Endodermal cell (in vitro differentiated cells): ENCODE measurements around the gene ASTN1. TPM values are rescaled to one million over a fixed set of nuclear protein-coding genes. Genes with fewer than 3 reads are reported as not detected.

Experiments used
- DNase-seq: peaks from one replicate; pipeline ENCODE4 v3.0.0-alpha.2; 2017
- H3K27ac ChIP-seq: 2 replicates; pipeline ENCODE4 v1.5.1; 2013; ENCODE audit warnings: mild to moderate bottlenecking, low read depth, low read length, moderate library complexity
- H3K27me3 ChIP-seq: 2 replicates; pipeline ENCODE4 v1.6.1; 2013; ENCODE audit warnings: mild to moderate bottlenecking, low read length, moderate library complexity; ENCODE audit not compliant: insufficient read depth, control insufficient read depth, poor library complexity, severe bottlenecking
- H3K36me3 ChIP-seq: 2 replicates; pipeline ENCODE4 v1.7.0; 2013; ENCODE audit warnings: mild to moderate bottlenecking, low read length, moderate library complexity; ENCODE audit not compliant: control insufficient read depth, insufficient read depth
- H3K4me1 ChIP-seq: one replicate; pipeline ENCODE4 v1.7.0; 2013; ENCODE audit warnings: low read length; ENCODE audit not compliant: control insufficient read depth, insufficient read depth
- H3K4me3 ChIP-seq: 2 replicates; pipeline ENCODE4 v1.5.1; 2013; ENCODE audit warnings: mild to moderate bottlenecking, low read length, moderate library complexity
- H3K9ac ChIP-seq: 2 replicates; pipeline ENCODE4 v1.6.1; 2013; ENCODE audit warnings: mild to moderate bottlenecking, low read length, moderate library complexity; ENCODE audit not compliant: poor library complexity, severe bottlenecking; ENCODE audit errors: extremely low read depth
- H3K9me3 ChIP-seq: 2 replicates; pipeline ENCODE4 v1.6.1; 2013; ENCODE audit warnings: mild to moderate bottlenecking, low read length, moderate library complexity; ENCODE audit not compliant: control insufficient read depth
- H3K27ac Mint-ChIP-seq: 2 replicates; pipeline ENCODE4 v1.8.0; 2020; ENCODE audit warnings: mixed read lengths
- H3K27me3 Mint-ChIP-seq: 2 replicates; pipeline ENCODE4 v1.8.0; 2021; ENCODE audit warnings: mild to moderate bottlenecking, mixed read lengths; ENCODE audit not compliant: insufficient read depth
- H3K36me3 Mint-ChIP-seq: 2 replicates; pipeline ENCODE4 v1.8.0; 2020; ENCODE audit warnings: low read depth, mixed read lengths
- H3K4me1 Mint-ChIP-seq: 2 replicates; pipeline ENCODE4 v1.8.0; 2020; ENCODE audit warnings: mixed read lengths
- H3K4me3 Mint-ChIP-seq: 2 replicates; pipeline ENCODE4 v1.8.0; 2020; ENCODE audit warnings: mild to moderate bottlenecking, moderate library complexity, mixed read lengths
- H3K9me3 Mint-ChIP-seq: 2 replicates; pipeline ENCODE4 v1.8.0; 2020; ENCODE audit warnings: mild to moderate bottlenecking, mixed read lengths
- CTCF ChIP-seq: fragments of 200-600 bp; sonication (generic); conservative IDR thresholded peaks from 2 replicates; pipeline ENCODE4 v1.5.0; 2021; ENCODE audit warnings: antibody characterized with exemption, mild to moderate bottlenecking
- WGBS, 2 experiments: methylation state at CpG; one replicate each; pipeline versions ENCODE4 v1.1.5 to v1.1.7; 2013; ENCODE audit warnings: missing lambda C conversion rate in 2 of 2, mixed read lengths in 1 of 2; ENCODE audit not compliant: insufficient coverage in 1 of 2, insufficient read length in 1 of 2; 5-methylcytosine and 5-hydroxymethylcytosine counted together
- total RNA-seq, 2 donors: library from RNA; stranded (reverse); fragmentation: NEBNext Ultra II Directional in 1 of 2; extraction: Animal tissue kit (Norgen Biotek cat#: 25700) in 1 of 2; gene quantifications; 2 replicates in 1 of 2; 3 replicates in 1 of 2; pipeline ENCODE4 v1.2.1, GENCODE V29; 2021

ASTN1 gene
- total RNA-seq, 2 donors from 2014 or later: 0.31 to 0.70 TPM

- Histone ChIP-seq H3K27me3 (no peaks in the 10 kb centered on the region), H3K4me1 (no peaks in the 10 kb centered on the region), H3K9ac (no peak overlapping the region), H3K9me3 (no peaks in the 10 kb centered on the region), H3K27ac (no peak overlapping the region), H3K4me3 (no peak overlapping the region), H3K36me3 (no peaks in the 10 kb centered on the region)
- Mint-ChIP-seq H3K27ac (no peak overlapping the region), H3K36me3 (no peaks in the 10 kb centered on the region), H3K4me3 (no peak overlapping the region), H3K9me3 (no peaks in the 10 kb centered on the region), H3K27me3 (peaks cover 14% of the 10 kb centered on the region), H3K4me1 (no peaks in the 10 kb centered on the region)
- TF ChIP-seq CTCF: no peak
- no peak for DNase-seq
- 86 to 88% methylated on average over 2 to 4 of the region's 4 CpGs for WGBS, 2 experiments
Measured at GRCh38 chr1:177200290-177200689, 35.8 kb upstream of the ASTN1 start.

GRCh38 chr1:177198243-177198642, 33.7 kb upstream of the ASTN1 start:
- Mint-ChIP-seq H3K36me3 (no peaks in the 10 kb centered on the region), H3K27ac (no peak overlapping the region), H3K9me3 (no peaks in the 10 kb centered on the region), H3K4me1 (no peaks in the 10 kb centered on the region), H3K27me3 (peaks cover 25% of the 10 kb centered on the region), H3K4me3 (no peak overlapping the region)
- H3K27ac ChIP-seq: no peak overlapping the region
- no peak for TF ChIP-seq CTCF
- H3K4me3 ChIP-seq: no peak overlapping the region
- no peak for DNase-seq
- H3K4me1 ChIP-seq: no peaks in the 10 kb centered on the region
- H3K9ac ChIP-seq: no peak overlapping the region
- H3K36me3 ChIP-seq: no peaks in the 10 kb centered on the region
- H3K27me3 ChIP-seq: peaks cover 8% of the 10 kb centered on the region
- no peaks in the 10 kb centered on the region for H3K9me3 ChIP-seq
- WGBS, 2 experiments: 92% methylated on average over 2 of the region's 2 CpGs; no CpG with 5 or more reads in 1 of the 2 experiments

- H3K4me3 ChIP-seq: no peak overlapping the region
- 90 to 100% methylated on average over 1 to 3 of the region's 3 CpGs for WGBS, 2 experiments
- no peak for DNase-seq
- H3K27me3 Mint-ChIP-seq: peaks cover 63% of the 10 kb centered on the region
- H3K36me3 Mint-ChIP-seq: no peaks in the 10 kb centered on the region
- H3K9me3 Mint-ChIP-seq: no peaks in the 10 kb centered on the region
- H3K9ac ChIP-seq: no peak overlapping the region
- no peaks in the 10 kb centered on the region for H3K4me1 Mint-ChIP-seq
- H3K27ac Mint-ChIP-seq: no peak overlapping the region
- H3K4me1 ChIP-seq: no peaks in the 10 kb centered on the region
- H3K36me3 ChIP-seq: no peaks in the 10 kb centered on the region
- H3K27ac ChIP-seq: no peak overlapping the region
- no peak overlapping the region for H3K4me3 Mint-ChIP-seq
- no peaks in the 10 kb centered on the region for H3K9me3 ChIP-seq
- no peak for TF ChIP-seq CTCF
- H3K27me3 ChIP-seq: peaks cover 36% of the 10 kb centered on the region
Measured at GRCh38 chr1:177190308-177190970, 25.9 kb upstream of the ASTN1 start.
